Fibroblast of lung (primary cell): ENCODE results near the gene KCNIP1. TPM values are rescaled to one million over a fixed set of nuclear protein-coding genes. Genes with fewer than 3 reads are reported as not detected.

Experiments
- DNase-seq, 2 donors: peaks; one replicate each; pipeline versions ENCODE4 v3.0.0 to v3.0.0-alpha.2; 2010; ENCODE audit warnings: low read depth in 2 of 2
- H2AFZ ChIP-seq: 2 replicates; pipeline ENCODE4 v1.5.1; 2012; ENCODE audit warnings: low read length, control low read depth, inconsistent platforms
- H3K27ac ChIP-seq: 2 replicates; pipeline ENCODE4 v1.5.1; 2011; ENCODE audit warnings: low read length, control low read depth; ENCODE audit not compliant: insufficient read depth
- H3K27me3 ChIP-seq: 2 replicates; pipeline ENCODE4 v1.5.1; 2011; ENCODE audit warnings: mild to moderate bottlenecking, low read length; ENCODE audit not compliant: control insufficient read depth, insufficient read depth
- H3K36me3 ChIP-seq: 2 replicates; pipeline ENCODE4 v1.5.1; 2011; ENCODE audit warnings: low read length; ENCODE audit not compliant: control insufficient read depth, insufficient read depth
- H3K4me1 ChIP-seq: 2 replicates; pipeline ENCODE4 v1.5.1; 2011; ENCODE audit warnings: low read length; ENCODE audit not compliant: control insufficient read depth, insufficient read depth; ENCODE audit errors: extremely low read depth
- H3K4me2 ChIP-seq: 2 replicates; pipeline ENCODE4 v1.5.1; 2011; ENCODE audit warnings: low read length, control low read depth; ENCODE audit not compliant: insufficient read depth; ENCODE audit errors: extremely low read depth
- H3K4me3 ChIP-seq, 4 experiments: fragments of 200-600 bp in 1 of 4; sonication (generic) in 1 of 4; replicated peaks in 1 of 4; 2 replicates each; pipeline ENCODE4 v1.5.1; 2011 to 2016; ENCODE audit warnings: low read length in 4 of 4, low read depth in 3 of 4, mild to moderate bottlenecking in 3 of 4, control low read depth in 2 of 4, inconsistent platforms in 1 of 4, mixed read lengths in 1 of 4; ENCODE audit not compliant: insufficient read depth in 1 of 4; ENCODE audit errors: control extremely low read depth in 1 of 4
- H3K79me2 ChIP-seq: 2 replicates; pipeline ENCODE4 v1.5.1; 2012; ENCODE audit warnings: mild to moderate bottlenecking, low read length, inconsistent platforms; ENCODE audit not compliant: control insufficient read depth, insufficient read depth
- H3K9ac ChIP-seq: 2 replicates; pipeline ENCODE4 v1.5.1; 2011; ENCODE audit warnings: mild to moderate bottlenecking, low read length, control low read depth; ENCODE audit not compliant: insufficient read depth
- H3K9me3 ChIP-seq: 2 replicates; pipeline ENCODE4 v1.5.1; 2012; ENCODE audit warnings: low read depth, low read length; ENCODE audit not compliant: control insufficient read depth, insufficient read depth
- H4K20me1 ChIP-seq: 2 replicates; pipeline ENCODE4 v1.5.1; 2011; ENCODE audit warnings: low read length; ENCODE audit not compliant: control insufficient read depth, insufficient read depth; ENCODE audit errors: extremely low read depth
- EZH2 ChIP-seq: IDR thresholded peaks from 2 replicates; pipeline ENCODE4 v1.5.1; 2012; ENCODE audit warnings: low read length, control low read depth, mild to moderate bottlenecking; ENCODE audit errors: missing control alignments
- polyA plus RNA-seq, 2 donors: library from polyadenylated mRNA; depleted of rRNA in 1 of 2; stranded (reverse) in 1 of 2; unstranded in 1 of 2; fragments of >200 nt; gene quantifications; 2 replicates each; pipeline ENCODE4 v1.2.1, GENCODE V29; 2011 to 2012; ENCODE audit warnings: missing spikeins in 1 of 2
- total RNA-seq: library from RNA; depleted of rRNA; stranded (reverse); fragments of >200 nt; gene quantifications from 2 replicates; pipeline ENCODE4 v1.2.1, GENCODE V29; 2014
- TF ChIP-seq, protein P1 (sequence below), 2 donors: IDR thresholded peaks in 1 of 2; conservative IDR thresholded peaks in 1 of 2; 1 replicate in 1 of 2; 2 replicates in 1 of 2; pipeline ENCODE4 v1.5.1; 2011 to 2012; ENCODE audit warnings: low read length in 2 of 2, control low read depth in 1 of 2, inconsistent platforms in 1 of 2, low read depth in 1 of 2, mild to moderate bottlenecking in 1 of 2

The KCNIP1 gene
- total and polyA plus RNA-seq, 2 donors (not counting 1 experiment from before 2014, with no cell fraction given), result not detected

DNA sequence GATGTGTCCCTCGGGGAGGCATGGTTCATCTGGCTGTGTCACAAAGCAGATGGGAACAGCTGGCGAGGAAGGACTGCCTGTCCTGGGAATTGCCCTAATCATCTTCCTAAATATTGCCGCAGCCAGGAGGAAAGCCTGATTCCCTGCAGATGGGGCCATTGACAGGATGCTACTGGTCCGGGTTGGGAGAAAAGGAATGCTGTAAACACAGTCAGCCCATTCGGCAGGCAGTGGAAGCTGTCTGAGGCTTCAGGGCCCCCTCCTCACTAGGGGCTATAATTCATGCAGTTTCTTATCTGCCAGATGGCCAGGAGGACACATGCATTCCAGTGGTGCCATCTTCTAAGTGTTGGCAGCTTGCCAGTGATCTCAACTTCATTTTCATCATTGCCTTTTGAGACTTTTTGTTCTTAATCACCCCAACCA lies 110.3 kb downstream of the KCNIP1 start:
- DNase-seq, result no peak
- Histone ChIP-seq H3K36me3 (no peaks in the 10 kb centered on the region), H3K9me3 (no peaks in the 10 kb centered on the region), H3K9ac (no peak overlapping the region), H3K4me3 (no peak overlapping the region), H3K4me2 (no peak overlapping the region), H3K4me1 (no peaks in the 10 kb centered on the region), H4K20me1 (no peaks in the 10 kb centered on the region), H2AFZ (no peak overlapping the region), H3K27ac (no peak overlapping the region), H3K27me3 (no peaks in the 10 kb centered on the region), H3K79me2 (no peaks in the 10 kb centered on the region)
- TF ChIP-seq, protein P1, sequence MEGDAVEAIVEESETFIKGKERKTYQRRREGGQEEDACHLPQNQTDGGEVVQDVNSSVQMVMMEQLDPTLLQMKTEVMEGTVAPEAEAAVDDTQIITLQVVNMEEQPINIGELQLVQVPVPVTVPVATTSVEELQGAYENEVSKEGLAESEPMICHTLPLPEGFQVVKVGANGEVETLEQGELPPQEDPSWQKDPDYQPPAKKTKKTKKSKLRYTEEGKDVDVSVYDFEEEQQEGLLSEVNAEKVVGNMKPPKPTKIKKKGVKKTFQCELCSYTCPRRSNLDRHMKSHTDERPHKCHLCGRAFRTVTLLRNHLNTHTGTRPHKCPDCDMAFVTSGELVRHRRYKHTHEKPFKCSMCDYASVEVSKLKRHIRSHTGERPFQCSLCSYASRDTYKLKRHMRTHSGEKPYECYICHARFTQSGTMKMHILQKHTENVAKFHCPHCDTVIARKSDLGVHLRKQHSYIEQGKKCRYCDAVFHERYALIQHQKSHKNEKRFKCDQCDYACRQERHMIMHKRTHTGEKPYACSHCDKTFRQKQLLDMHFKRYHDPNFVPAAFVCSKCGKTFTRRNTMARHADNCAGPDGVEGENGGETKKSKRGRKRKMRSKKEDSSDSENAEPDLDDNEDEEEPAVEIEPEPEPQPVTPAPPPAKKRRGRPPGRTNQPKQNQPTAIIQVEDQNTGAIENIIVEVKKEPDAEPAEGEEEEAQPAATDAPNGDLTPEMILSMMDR (conservative IDR thresholded peaks at IDR 0.05 in 1 of 2, IDR thresholded peaks at IDR 0.05 in 1 of 2; ENCODE audit: low read depth in 1 of 2, low read length in 2 of 2), result no peak
- TF ChIP-seq EZH2, result no peak

DNA sequence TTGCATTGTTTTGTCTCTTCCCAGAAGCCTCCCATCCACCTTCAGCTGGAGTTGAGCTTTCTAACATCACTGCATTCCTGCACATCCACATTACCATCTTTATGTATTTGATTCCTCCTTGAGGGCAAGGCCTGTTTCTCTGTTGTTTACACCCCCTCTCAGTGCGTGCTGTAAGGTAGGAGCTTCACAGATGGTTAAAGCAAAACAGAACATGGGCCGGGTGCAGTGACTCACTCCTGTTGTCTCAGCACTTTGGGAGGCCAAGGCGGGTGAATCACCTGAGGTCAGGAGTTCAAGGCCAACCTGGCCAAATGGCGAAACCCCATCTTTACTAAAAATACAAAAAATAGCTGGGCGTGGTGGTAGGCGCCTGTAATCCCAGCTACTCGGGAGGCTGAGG lies 110.9 kb downstream of the KCNIP1 start:
- Histone ChIP-seq H3K79me2 (no peaks in the 10 kb centered on the region), H2AFZ (no peak overlapping the region), H3K27ac (no peak overlapping the region), H3K4me3 (no peak overlapping the region), H3K9ac (no peak overlapping the region), H4K20me1 (no peaks in the 10 kb centered on the region), H3K9me3 (no peaks in the 10 kb centered on the region), H3K36me3 (no peaks in the 10 kb centered on the region), H3K27me3 (no peaks in the 10 kb centered on the region), H3K4me2 (no peak overlapping the region), H3K4me1 (no peaks in the 10 kb centered on the region)
- TF ChIP-seq, protein P1 (conservative IDR thresholded peaks at IDR 0.05 in 1 of 2, IDR thresholded peaks at IDR 0.05 in 1 of 2; ENCODE audit: low read depth in 1 of 2, low read length in 2 of 2), result no peak
- no peak for TF ChIP-seq EZH2
- DNase-seq, result peak in 1 of 2 donors; percentile 68

DNA sequence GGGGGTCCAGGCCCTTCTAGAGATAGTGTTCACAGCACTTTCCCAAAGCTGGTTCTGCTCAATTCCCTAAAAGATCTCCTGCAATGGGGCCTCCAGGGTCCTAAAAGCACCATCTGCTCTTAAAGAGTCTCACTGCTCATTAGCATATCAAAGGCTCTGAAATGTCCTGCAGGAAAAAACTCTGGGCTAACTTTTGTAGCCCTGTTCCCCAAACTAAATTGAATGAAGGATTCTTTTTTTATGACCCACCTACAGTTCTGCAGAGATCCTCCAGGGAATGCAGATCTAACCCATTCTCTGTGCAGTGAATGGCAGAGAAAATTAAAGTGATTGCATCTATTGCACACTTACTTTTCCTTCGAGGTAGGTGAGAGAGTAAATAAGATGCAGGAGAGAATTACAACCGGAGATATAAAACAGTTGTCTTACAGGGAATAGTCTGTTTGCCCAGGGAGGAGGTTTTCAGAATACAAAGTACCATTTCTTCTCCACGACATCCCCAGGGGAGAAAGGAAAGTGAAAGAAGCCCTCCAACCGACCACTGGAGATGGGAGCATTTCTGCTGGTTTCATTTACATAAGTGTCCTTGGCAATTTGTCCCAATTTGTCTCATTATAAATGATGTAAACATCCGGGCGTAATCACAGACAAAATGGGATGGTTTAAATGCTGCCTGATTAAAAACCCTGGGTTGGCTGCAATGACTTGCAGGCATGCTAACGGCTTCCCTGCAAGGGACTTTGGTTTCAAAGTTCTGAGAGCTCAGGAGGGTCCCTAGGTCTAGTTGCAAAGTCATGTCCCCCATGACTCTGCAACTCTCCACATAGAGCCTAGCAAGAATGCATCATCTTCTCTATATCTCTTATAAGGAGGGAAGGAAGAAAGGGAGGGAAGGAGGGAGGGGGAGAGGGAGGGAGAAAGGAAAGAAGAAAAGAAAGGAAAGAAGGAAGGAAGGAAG lies 114.0 kb downstream of the KCNIP1 start:
- Histone ChIP-seq H3K27me3 (no peaks in the 10 kb centered on the region), H3K9ac (no peak overlapping the region), H3K4me1 (no peaks in the 10 kb centered on the region), H3K9me3 (no peaks in the 10 kb centered on the region), H3K36me3 (no peaks in the 10 kb centered on the region), H3K4me3 (no peak overlapping the region), H3K79me2 (no peaks in the 10 kb centered on the region), H2AFZ (no peak overlapping the region), H4K20me1 (no peaks in the 10 kb centered on the region), H3K4me2 (peak overlapping the region; percentile 17), H3K27ac (no peak overlapping the region)
- no peak for DNase-seq
- TF ChIP-seq, protein P1 (conservative IDR thresholded peaks at IDR 0.05 in 1 of 2, IDR thresholded peaks at IDR 0.05 in 1 of 2; ENCODE audit: low read depth in 1 of 2, low read length in 2 of 2), result no peak
- TF ChIP-seq EZH2, result no peak
